ENCODE measurements around the gene KRTAP1-4.

The KRTAP1-4 gene

DNA sequence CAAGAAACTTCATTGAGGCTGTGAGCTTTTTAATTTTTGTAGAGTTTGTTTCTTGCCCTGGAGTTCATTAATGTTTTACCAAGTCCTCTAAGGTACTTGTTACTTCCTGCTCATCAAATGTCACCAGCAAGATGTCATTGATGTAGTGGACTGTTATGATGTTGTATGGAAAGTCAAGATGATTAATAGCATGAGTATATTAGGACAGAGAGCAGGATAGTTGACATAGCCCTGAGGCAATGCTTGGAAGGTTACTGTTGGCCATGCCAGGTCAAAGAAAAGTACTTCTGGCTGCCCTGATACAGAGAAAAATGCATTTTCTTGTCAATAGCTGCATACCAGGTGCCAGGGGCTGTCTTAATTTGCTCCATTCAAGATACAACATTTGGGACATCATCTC, 9.7 kb downstream of the KRTAP1-4 start:
- Histone ChIP-seq H3K36me3 (ENCODE audit: control insufficient read depth in 2 of 2, insufficient read depth in 2 of 2, low read length in 2 of 2) (no peaks in the 10 kb centered on the region), H3K27me3 (ENCODE audit: control insufficient read depth in 2 of 2, insufficient read depth in 2 of 2, low read length in 2 of 2) (no peaks in the 10 kb centered on the region), H3K9ac (ENCODE audit: low read depth in 1 of 2, low read length in 2 of 2) (no peak overlapping the region), H3K27ac (ENCODE audit: low read depth in 2 of 2, low read length in 2 of 2) (no peak overlapping the region), H3K4me3 (ENCODE audit: low read length in 2 of 2) (no peak overlapping the region), H3K9me3 (ENCODE audit: control insufficient read depth in 2 of 2, low read length in 2 of 2) (no peaks in the 10 kb centered on the region), H3K4me1 (ENCODE audit: control insufficient read depth in 2 of 2, insufficient read depth in 2 of 2, low read length in 2 of 2) (no peaks in the 10 kb centered on the region)

DNA sequence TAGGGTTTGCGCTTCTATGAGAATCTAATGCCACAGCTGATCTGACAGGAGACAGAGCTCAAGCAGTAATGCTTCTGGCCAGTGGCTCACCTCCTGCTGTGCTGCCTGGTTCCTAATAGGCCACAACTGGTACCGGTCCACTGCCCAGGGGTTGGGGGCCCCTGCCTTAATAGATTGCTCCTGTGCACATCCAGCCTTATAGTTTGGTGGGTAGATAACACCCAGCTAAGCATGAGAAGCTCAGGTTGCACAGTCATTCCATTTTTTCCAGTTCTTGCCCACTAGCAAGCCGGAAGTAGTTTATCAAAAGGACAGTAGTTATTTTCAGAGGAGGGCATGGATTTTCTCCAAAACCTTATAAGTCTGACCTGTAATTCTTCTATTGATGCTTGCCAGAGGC, 10.6 kb downstream of the KRTAP1-4 start:
- Histone ChIP-seq H3K4me3 (ENCODE audit: low read length in 2 of 2) (no peak overlapping the region), H3K9me3 (ENCODE audit: control insufficient read depth in 2 of 2, low read length in 2 of 2) (no peaks in the 10 kb centered on the region), H3K27me3 (ENCODE audit: control insufficient read depth in 2 of 2, insufficient read depth in 2 of 2, low read length in 2 of 2) (no peaks in the 10 kb centered on the region), H3K27ac (ENCODE audit: low read depth in 2 of 2, low read length in 2 of 2) (no peak overlapping the region), H3K4me1 (ENCODE audit: control insufficient read depth in 2 of 2, insufficient read depth in 2 of 2, low read length in 2 of 2) (no peaks in the 10 kb centered on the region), H3K36me3 (ENCODE audit: control insufficient read depth in 2 of 2, insufficient read depth in 2 of 2, low read length in 2 of 2) (no peaks in the 10 kb centered on the region), H3K9ac (ENCODE audit: low read depth in 1 of 2, low read length in 2 of 2) (no peak overlapping the region)

GRCh38 chr17:41018541-41018940, 11.5 kb downstream of the KRTAP1-4 start:
- Histone ChIP-seq H3K27ac (ENCODE audit: low read depth in 2 of 2, low read length in 2 of 2) (no peak overlapping the region), H3K9me3 (ENCODE audit: control insufficient read depth in 2 of 2, low read length in 2 of 2) (no peaks in the 10 kb centered on the region)

GRCh38 chr17:41016578-41017215, 13.3 kb downstream of the KRTAP1-4 start:
- no peaks in the 10 kb centered on the region for H3K4me1 ChIP-seq (ENCODE audit: control insufficient read depth in 2 of 2, insufficient read depth in 2 of 2, low read length in 2 of 2)
- H3K9me3 ChIP-seq (ENCODE audit: control insufficient read depth in 2 of 2, low read length in 2 of 2): no peaks in the 10 kb centered on the region
- no peaks in the 10 kb centered on the region for H3K27me3 ChIP-seq (ENCODE audit: control insufficient read depth in 2 of 2, insufficient read depth in 2 of 2, low read length in 2 of 2)
- no peak overlapping the region for H3K4me3 ChIP-seq (ENCODE audit: low read length in 2 of 2)
- H3K9ac ChIP-seq (ENCODE audit: low read depth in 1 of 2, low read length in 2 of 2): no peak overlapping the region
- no peak overlapping the region for H3K27ac ChIP-seq (ENCODE audit: low read depth in 2 of 2, low read length in 2 of 2)
- no peaks in the 10 kb centered on the region for H3K36me3 ChIP-seq (ENCODE audit: control insufficient read depth in 2 of 2, insufficient read depth in 2 of 2, low read length in 2 of 2)

More at GRCh38 chr17:41018541-41018940, 11.5 kb downstream of the KRTAP1-4 start:
- no peaks in the 10 kb centered on the region for H3K27me3 ChIP-seq (ENCODE audit: control insufficient read depth in 2 of 2, insufficient read depth in 2 of 2, low read length in 2 of 2)
- no peak overlapping the region for H3K9ac ChIP-seq (ENCODE audit: low read depth in 1 of 2, low read length in 2 of 2)
- H3K4me1 ChIP-seq (ENCODE audit: control insufficient read depth in 2 of 2, insufficient read depth in 2 of 2, low read length in 2 of 2): no peaks in the 10 kb centered on the region
- H3K4me3 ChIP-seq (ENCODE audit: low read length in 2 of 2): no peak overlapping the region
- H3K36me3 ChIP-seq (ENCODE audit: control insufficient read depth in 2 of 2, insufficient read depth in 2 of 2, low read length in 2 of 2): no peaks in the 10 kb centered on the region

GRCh38 chr17:41015454-41015853, 14.5 kb downstream of the KRTAP1-4 start:
- no peak overlapping the region for H3K9ac ChIP-seq (ENCODE audit: low read depth in 1 of 2, low read length in 2 of 2)
- no peak overlapping the region for H3K27ac ChIP-seq (ENCODE audit: low read depth in 2 of 2, low read length in 2 of 2)
- H3K4me3 ChIP-seq (ENCODE audit: low read length in 2 of 2): no peak overlapping the region
- H3K36me3 ChIP-seq (ENCODE audit: control insufficient read depth in 2 of 2, insufficient read depth in 2 of 2, low read length in 2 of 2): no peaks in the 10 kb centered on the region
- no peaks in the 10 kb centered on the region for H3K9me3 ChIP-seq (ENCODE audit: control insufficient read depth in 2 of 2, low read length in 2 of 2)
- no peaks in the 10 kb centered on the region for H3K4me1 ChIP-seq (ENCODE audit: control insufficient read depth in 2 of 2, insufficient read depth in 2 of 2, low read length in 2 of 2)
- no peaks in the 10 kb centered on the region for H3K27me3 ChIP-seq (ENCODE audit: control insufficient read depth in 2 of 2, insufficient read depth in 2 of 2, low read length in 2 of 2)

- Histone ChIP-seq H3K36me3 (ENCODE audit: control insufficient read depth in 2 of 2, insufficient read depth in 2 of 2, low read length in 2 of 2) (no peaks in the 10 kb centered on the region), H3K4me1 (ENCODE audit: control insufficient read depth in 2 of 2, insufficient read depth in 2 of 2, low read length in 2 of 2) (no peaks in the 10 kb centered on the region), H3K27ac (ENCODE audit: low read depth in 2 of 2, low read length in 2 of 2) (no peak overlapping the region), H3K9me3 (ENCODE audit: control insufficient read depth in 2 of 2, low read length in 2 of 2) (no peaks in the 10 kb centered on the region), H3K9ac (ENCODE audit: low read depth in 1 of 2, low read length in 2 of 2) (no peak overlapping the region), H3K4me3 (ENCODE audit: low read length in 2 of 2) (no peak overlapping the region), H3K27me3 (ENCODE audit: control insufficient read depth in 2 of 2, insufficient read depth in 2 of 2, low read length in 2 of 2) (no peaks in the 10 kb centered on the region)
These were observed 16.4 kb downstream of the KRTAP1-4 start for GRCh38 chr17:41013606-41014005.

DNA sequence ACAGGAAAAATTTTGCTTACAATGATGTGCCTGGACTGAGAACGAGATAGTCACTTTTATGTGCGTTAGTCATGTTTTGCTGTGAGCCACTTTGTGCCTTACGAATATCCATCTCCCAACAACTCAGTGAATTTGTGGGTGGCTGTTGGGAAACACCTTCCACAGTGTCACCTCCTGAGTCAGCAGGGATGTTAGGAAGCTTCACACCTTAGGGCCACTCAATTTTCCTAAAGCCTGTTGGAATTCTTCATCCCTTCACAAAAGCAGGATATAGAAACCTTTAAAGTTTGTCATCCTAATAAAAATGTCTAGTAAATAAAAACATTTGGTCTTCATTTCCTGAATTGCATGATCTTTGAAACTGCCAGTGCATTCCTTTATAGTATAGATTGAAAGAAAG, 16.8 kb downstream of the KRTAP1-4 start:
- Histone ChIP-seq H3K36me3 (ENCODE audit: control insufficient read depth in 2 of 2, insufficient read depth in 2 of 2, low read length in 2 of 2) (no peaks in the 10 kb centered on the region), H3K9ac (ENCODE audit: low read depth in 1 of 2, low read length in 2 of 2) (no peak overlapping the region), H3K27ac (ENCODE audit: low read depth in 2 of 2, low read length in 2 of 2) (no peak overlapping the region), H3K27me3 (ENCODE audit: control insufficient read depth in 2 of 2, insufficient read depth in 2 of 2, low read length in 2 of 2) (no peaks in the 10 kb centered on the region), H3K9me3 (ENCODE audit: control insufficient read depth in 2 of 2, low read length in 2 of 2) (no peaks in the 10 kb centered on the region), H3K4me3 (ENCODE audit: low read length in 2 of 2) (no peak overlapping the region), H3K4me1 (ENCODE audit: control insufficient read depth in 2 of 2, insufficient read depth in 2 of 2, low read length in 2 of 2) (no peaks in the 10 kb centered on the region)

DNA sequence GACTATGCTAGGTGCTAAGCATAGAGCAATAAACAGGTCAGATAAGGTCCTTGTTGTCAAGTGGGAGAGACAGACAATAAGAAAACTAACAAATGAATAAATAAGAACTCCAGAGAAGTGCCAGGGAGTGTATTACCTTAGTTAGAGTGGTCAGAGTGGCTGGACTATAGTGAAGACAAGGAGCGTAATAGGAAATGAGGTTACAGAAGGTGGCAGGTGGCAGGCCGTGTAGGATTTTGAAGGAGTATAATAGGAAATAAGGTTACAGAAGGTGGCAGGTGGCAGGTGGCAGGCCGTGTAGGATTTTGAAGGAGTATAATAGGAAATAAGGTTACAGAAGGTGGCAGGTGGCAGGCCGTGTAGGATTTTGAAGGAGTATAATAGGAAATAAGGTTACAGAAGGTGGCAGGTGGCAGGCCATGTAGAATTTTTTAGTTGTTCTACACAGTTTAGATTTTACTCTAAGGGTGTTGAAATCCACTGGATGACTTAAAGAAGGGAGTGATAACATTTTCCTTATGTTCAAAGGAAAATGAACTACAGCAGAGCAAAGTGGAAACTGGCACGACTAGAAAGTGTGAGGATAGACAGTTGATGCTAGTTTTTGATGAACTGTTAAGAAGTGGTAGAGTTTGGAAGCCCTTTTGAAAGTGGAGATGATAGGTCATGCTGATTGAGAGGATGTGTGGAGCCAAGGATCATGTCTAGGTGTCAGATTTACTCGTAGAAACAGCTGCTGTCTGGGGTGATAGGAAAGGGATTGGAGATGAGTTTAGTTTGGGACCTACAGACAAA, 17.5 kb downstream of the KRTAP1-4 start:
- Histone ChIP-seq H3K9ac (ENCODE audit: low read depth in 1 of 2, low read length in 2 of 2) (no peak overlapping the region), H3K27ac (ENCODE audit: low read depth in 2 of 2, low read length in 2 of 2) (no peak overlapping the region), H3K9me3 (ENCODE audit: control insufficient read depth in 2 of 2, low read length in 2 of 2) (no peaks in the 10 kb centered on the region)

DNA sequence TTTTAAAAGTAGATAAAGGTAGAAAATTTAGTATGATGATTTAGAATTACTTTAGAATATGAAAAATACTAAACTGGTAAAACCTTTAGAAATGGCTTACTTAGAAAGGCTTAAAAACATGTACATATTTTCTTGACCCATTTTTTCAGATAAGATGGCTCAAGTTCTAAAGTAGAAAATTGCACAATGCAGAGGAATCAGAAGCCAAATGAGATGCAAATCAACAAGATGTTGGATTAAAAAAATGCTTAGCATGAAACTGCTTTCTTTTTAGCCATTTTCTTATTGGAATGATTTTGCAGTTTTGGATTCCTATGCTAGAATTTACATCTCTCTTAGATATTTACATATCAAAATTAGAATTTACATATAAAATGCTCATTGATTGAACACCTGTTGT, 19.6 kb downstream of the KRTAP1-4 start:
- no peak overlapping the region for H3K27ac ChIP-seq (ENCODE audit: low read depth in 2 of 2, low read length in 2 of 2)
- H3K9me3 ChIP-seq (ENCODE audit: control insufficient read depth in 2 of 2, low read length in 2 of 2): no peaks in the 10 kb centered on the region
- peaks cover 0 to 3% of the 10 kb centered on the region in 2 donors for H3K27me3 ChIP-seq (ENCODE audit: control insufficient read depth in 2 of 2, insufficient read depth in 2 of 2, low read length in 2 of 2)
- H3K4me3 ChIP-seq (ENCODE audit: low read length in 2 of 2): no peak overlapping the region
- no peak overlapping the region for H3K9ac ChIP-seq (ENCODE audit: low read depth in 1 of 2, low read length in 2 of 2)
- no peaks in the 10 kb centered on the region for H3K36me3 ChIP-seq (ENCODE audit: control insufficient read depth in 2 of 2, insufficient read depth in 2 of 2, low read length in 2 of 2)
- no peaks in the 10 kb centered on the region for H3K4me1 ChIP-seq (ENCODE audit: control insufficient read depth in 2 of 2, insufficient read depth in 2 of 2, low read length in 2 of 2)

More for the DNA sequence above, 17.5 kb downstream of the KRTAP1-4 start:
- no peaks in the 10 kb centered on the region for H3K36me3 ChIP-seq (ENCODE audit: control insufficient read depth in 2 of 2, insufficient read depth in 2 of 2, low read length in 2 of 2)
- no peak overlapping the region for H3K4me3 ChIP-seq (ENCODE audit: low read length in 2 of 2)
- H3K27me3 ChIP-seq (ENCODE audit: control insufficient read depth in 2 of 2, insufficient read depth in 2 of 2, low read length in 2 of 2): no peaks in the 10 kb centered on the region
- no peaks in the 10 kb centered on the region for H3K4me1 ChIP-seq (ENCODE audit: control insufficient read depth in 2 of 2, insufficient read depth in 2 of 2, low read length in 2 of 2)

GRCh38 chr17:41009936-41010335, 20.1 kb downstream of the KRTAP1-4 start:
- no peaks in the 10 kb centered on the region for H3K4me1 ChIP-seq (ENCODE audit: control insufficient read depth in 2 of 2, insufficient read depth in 2 of 2, low read length in 2 of 2)
- H3K9ac ChIP-seq (ENCODE audit: low read depth in 1 of 2, low read length in 2 of 2): no peak overlapping the region
- no peaks in the 10 kb centered on the region for H3K9me3 ChIP-seq (ENCODE audit: control insufficient read depth in 2 of 2, low read length in 2 of 2)
- no peak overlapping the region for H3K27ac ChIP-seq (ENCODE audit: low read depth in 2 of 2, low read length in 2 of 2)
- H3K36me3 ChIP-seq (ENCODE audit: control insufficient read depth in 2 of 2, insufficient read depth in 2 of 2, low read length in 2 of 2): no peaks in the 10 kb centered on the region
- H3K4me3 ChIP-seq (ENCODE audit: low read length in 2 of 2): no peak overlapping the region
- H3K27me3 ChIP-seq (ENCODE audit: control insufficient read depth in 2 of 2, insufficient read depth in 2 of 2, low read length in 2 of 2): peaks cover 0 to 3% of the 10 kb centered on the region in 2 donors

Data from mucosa of rectum (tissue), 2 donors.